ENCODE results near the gene ABTB2. TPM values are rescaled to one million over a fixed set of nuclear protein-coding genes. Genes with fewer than 3 reads are reported as not detected.

ABTB2 gene
- total and polyA plus RNA-seq, 2 donors (not counting 1 experiment from before 2014, with no cell fraction given) = 1.0 to 5.8 TPM

DNA sequence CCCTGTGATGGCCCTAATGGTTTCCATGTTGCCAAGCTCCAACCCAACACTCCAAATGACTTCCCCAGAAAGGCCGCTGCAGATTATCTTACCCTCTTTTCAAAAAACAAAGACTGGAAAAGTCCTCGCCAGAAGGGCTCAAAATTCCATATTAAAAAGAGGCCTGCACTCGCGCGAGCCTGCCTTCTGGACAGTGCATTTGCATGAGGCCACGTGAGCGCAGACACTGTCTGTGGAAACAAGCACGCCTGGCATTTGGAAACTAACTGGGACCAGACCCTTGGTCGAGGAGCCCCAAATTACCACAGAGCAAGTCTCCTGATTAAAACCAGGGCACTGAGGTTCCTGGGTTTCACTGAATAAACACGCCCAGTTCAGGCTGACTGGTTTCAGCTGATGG is 42.9 kb downstream of the ABTB2 start:
- H2AFZ ChIP-seq (ENCODE audit: low read length) = no peak overlapping the region
- H3K27ac ChIP-seq (ENCODE audit: insufficient read depth, low read length) = no peak overlapping the region
- DNase-seq (ENCODE audit: low read depth in 2 of 2) = no peak
- no peaks in the 10 kb centered on the region for H3K36me3 ChIP-seq (ENCODE audit: control insufficient read depth, insufficient read depth, low read length)
- no peak for TF ChIP-seq EZH2 (IDR thresholded peaks at IDR 0.05; ENCODE audit: low read length, missing control alignments)
- TF ChIP-seq, protein P1, sequence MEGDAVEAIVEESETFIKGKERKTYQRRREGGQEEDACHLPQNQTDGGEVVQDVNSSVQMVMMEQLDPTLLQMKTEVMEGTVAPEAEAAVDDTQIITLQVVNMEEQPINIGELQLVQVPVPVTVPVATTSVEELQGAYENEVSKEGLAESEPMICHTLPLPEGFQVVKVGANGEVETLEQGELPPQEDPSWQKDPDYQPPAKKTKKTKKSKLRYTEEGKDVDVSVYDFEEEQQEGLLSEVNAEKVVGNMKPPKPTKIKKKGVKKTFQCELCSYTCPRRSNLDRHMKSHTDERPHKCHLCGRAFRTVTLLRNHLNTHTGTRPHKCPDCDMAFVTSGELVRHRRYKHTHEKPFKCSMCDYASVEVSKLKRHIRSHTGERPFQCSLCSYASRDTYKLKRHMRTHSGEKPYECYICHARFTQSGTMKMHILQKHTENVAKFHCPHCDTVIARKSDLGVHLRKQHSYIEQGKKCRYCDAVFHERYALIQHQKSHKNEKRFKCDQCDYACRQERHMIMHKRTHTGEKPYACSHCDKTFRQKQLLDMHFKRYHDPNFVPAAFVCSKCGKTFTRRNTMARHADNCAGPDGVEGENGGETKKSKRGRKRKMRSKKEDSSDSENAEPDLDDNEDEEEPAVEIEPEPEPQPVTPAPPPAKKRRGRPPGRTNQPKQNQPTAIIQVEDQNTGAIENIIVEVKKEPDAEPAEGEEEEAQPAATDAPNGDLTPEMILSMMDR (conservative IDR thresholded peaks at IDR 0.05 in 1 of 2, IDR thresholded peaks at IDR 0.05 in 1 of 2; ENCODE audit: low read depth in 1 of 2, low read length in 2 of 2) = no peak
- no peaks in the 10 kb centered on the region for H3K4me1 ChIP-seq (ENCODE audit: control insufficient read depth, extremely low read depth, insufficient read depth, low read length)
- no peaks in the 10 kb centered on the region for H3K79me2 ChIP-seq (ENCODE audit: control insufficient read depth, insufficient read depth, low read length)
- H3K9me3 ChIP-seq (ENCODE audit: control insufficient read depth, insufficient read depth, low read depth, low read length) = no peaks in the 10 kb centered on the region
- H3K27me3 ChIP-seq (ENCODE audit: control insufficient read depth, insufficient read depth, low read length) = no peaks in the 10 kb centered on the region
- no peak overlapping the region for H3K9ac ChIP-seq (ENCODE audit: insufficient read depth, low read length)
- no peak overlapping the region for H3K4me3 ChIP-seq (replicated peaks in 1 of 4; ENCODE audit: control extremely low read depth in 1 of 4, insufficient read depth in 1 of 4, low read depth in 3 of 4, low read length in 4 of 4)
- no peaks in the 10 kb centered on the region for H4K20me1 ChIP-seq (ENCODE audit: control insufficient read depth, extremely low read depth, insufficient read depth, low read length)
- H3K4me2 ChIP-seq (ENCODE audit: extremely low read depth, insufficient read depth, low read length) = no peak overlapping the region

DNA sequence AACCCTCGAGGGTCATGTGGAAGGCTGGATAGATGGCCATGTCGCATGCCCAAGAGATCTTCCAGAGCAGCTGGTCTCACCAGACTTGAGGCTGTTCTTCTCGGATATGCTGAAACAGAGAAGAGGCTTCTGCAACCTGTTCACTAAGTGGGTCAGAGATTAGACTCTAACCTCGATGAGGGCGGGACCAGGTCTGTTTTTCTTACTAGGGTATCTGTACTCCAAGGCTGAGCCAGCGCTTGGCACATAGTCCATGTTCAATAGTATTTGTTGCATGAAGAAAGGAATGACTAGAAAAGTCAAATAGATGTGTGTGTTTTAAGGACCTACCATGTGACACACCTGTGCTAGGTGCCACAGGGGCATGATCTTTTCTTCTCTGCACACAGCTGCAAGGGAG is 43.6 kb downstream of the ABTB2 start:
- TF ChIP-seq EZH2 (IDR thresholded peaks at IDR 0.05; ENCODE audit: low read length, missing control alignments) = no peak
- TF ChIP-seq, protein P1 (conservative IDR thresholded peaks at IDR 0.05 in 1 of 2, IDR thresholded peaks at IDR 0.05 in 1 of 2; ENCODE audit: low read depth in 1 of 2, low read length in 2 of 2) = no peak
- no peaks in the 10 kb centered on the region for H4K20me1 ChIP-seq (ENCODE audit: control insufficient read depth, extremely low read depth, insufficient read depth, low read length)
- no peak overlapping the region for H3K27ac ChIP-seq (ENCODE audit: insufficient read depth, low read length)
- no peaks in the 10 kb centered on the region for H3K9me3 ChIP-seq (ENCODE audit: control insufficient read depth, insufficient read depth, low read depth, low read length)
- H2AFZ ChIP-seq (ENCODE audit: low read length) = no peak overlapping the region
- no peaks in the 10 kb centered on the region for H3K36me3 ChIP-seq (ENCODE audit: control insufficient read depth, insufficient read depth, low read length)
- no peak overlapping the region for H3K4me2 ChIP-seq (ENCODE audit: extremely low read depth, insufficient read depth, low read length)
- H3K9ac ChIP-seq (ENCODE audit: insufficient read depth, low read length) = no peak overlapping the region
- no peaks in the 10 kb centered on the region for H3K4me1 ChIP-seq (ENCODE audit: control insufficient read depth, extremely low read depth, insufficient read depth, low read length)
- no peak for DNase-seq (ENCODE audit: low read depth in 2 of 2)
- no peaks in the 10 kb centered on the region for H3K79me2 ChIP-seq (ENCODE audit: control insufficient read depth, insufficient read depth, low read length)
- H3K4me3 ChIP-seq (replicated peaks in 1 of 4; ENCODE audit: control extremely low read depth in 1 of 4, insufficient read depth in 1 of 4, low read depth in 3 of 4, low read length in 4 of 4) = no peak overlapping the region
- H3K27me3 ChIP-seq (ENCODE audit: control insufficient read depth, insufficient read depth, low read length) = no peaks in the 10 kb centered on the region

- H2AFZ ChIP-seq (ENCODE audit: low read length) = no peak overlapping the region
- no peak overlapping the region for H3K27ac ChIP-seq (ENCODE audit: insufficient read depth, low read length)
- no peaks in the 10 kb centered on the region for H4K20me1 ChIP-seq (ENCODE audit: control insufficient read depth, extremely low read depth, insufficient read depth, low read length)
- H3K79me2 ChIP-seq (ENCODE audit: control insufficient read depth, insufficient read depth, low read length) = no peaks in the 10 kb centered on the region
- H3K4me1 ChIP-seq (ENCODE audit: control insufficient read depth, extremely low read depth, insufficient read depth, low read length) = no peaks in the 10 kb centered on the region
- TF ChIP-seq EZH2 (IDR thresholded peaks at IDR 0.05; ENCODE audit: low read length, missing control alignments) = no peak
- TF ChIP-seq, protein P1 (conservative IDR thresholded peaks at IDR 0.05 in 1 of 2, IDR thresholded peaks at IDR 0.05 in 1 of 2; ENCODE audit: low read depth in 1 of 2, low read length in 2 of 2) = no peak
- no peaks in the 10 kb centered on the region for H3K36me3 ChIP-seq (ENCODE audit: control insufficient read depth, insufficient read depth, low read length)
- H3K4me2 ChIP-seq (ENCODE audit: extremely low read depth, insufficient read depth, low read length) = no peak overlapping the region
- H3K9ac ChIP-seq (ENCODE audit: insufficient read depth, low read length) = no peak overlapping the region
- peak in 1 of 2 donors; percentile 27 for DNase-seq (ENCODE audit: low read depth in 2 of 2)
- H3K27me3 ChIP-seq (ENCODE audit: control insufficient read depth, insufficient read depth, low read length) = no peaks in the 10 kb centered on the region
- no peaks in the 10 kb centered on the region for H3K9me3 ChIP-seq (ENCODE audit: control insufficient read depth, insufficient read depth, low read depth, low read length)
- H3K4me3 ChIP-seq (replicated peaks in 1 of 4; ENCODE audit: control extremely low read depth in 1 of 4, insufficient read depth in 1 of 4, low read depth in 3 of 4, low read length in 4 of 4) = no peak overlapping the region
These were observed 44.7 kb downstream of the ABTB2 start for GRCh38 chr11:34313099-34313517.
